Fibroblast of mammary gland (primary cell): ENCODE measurements around the gene SF1.

ENCODE experiments used
- DNase-seq: peaks from one replicate; pipeline ENCODE4 v3.0.0-alpha.2; 2010; ENCODE audit warnings: low read depth
- H3K4me3 ChIP-seq: 2 replicates; pipeline ENCODE4 v1.5.1; 2011; ENCODE audit warnings: low read depth, mild to moderate bottlenecking, low read length, moderate library complexity; ENCODE audit not compliant: control insufficient read depth
- TF ChIP-seq, protein P1 (sequence below): conservative IDR thresholded peaks from 2 replicates; pipeline ENCODE4 v1.5.1; 2011; ENCODE audit warnings: low read depth, low read length, inconsistent platforms; ENCODE audit not compliant: control insufficient read depth, insufficient read depth

Gene SF1

GRCh38 chr11:64805481-64805880, 27.1 kb upstream of the SF1 start:
- H3K4me3 ChIP-seq: no peak overlapping the region
- no peak for DNase-seq
- TF ChIP-seq, protein P1, sequence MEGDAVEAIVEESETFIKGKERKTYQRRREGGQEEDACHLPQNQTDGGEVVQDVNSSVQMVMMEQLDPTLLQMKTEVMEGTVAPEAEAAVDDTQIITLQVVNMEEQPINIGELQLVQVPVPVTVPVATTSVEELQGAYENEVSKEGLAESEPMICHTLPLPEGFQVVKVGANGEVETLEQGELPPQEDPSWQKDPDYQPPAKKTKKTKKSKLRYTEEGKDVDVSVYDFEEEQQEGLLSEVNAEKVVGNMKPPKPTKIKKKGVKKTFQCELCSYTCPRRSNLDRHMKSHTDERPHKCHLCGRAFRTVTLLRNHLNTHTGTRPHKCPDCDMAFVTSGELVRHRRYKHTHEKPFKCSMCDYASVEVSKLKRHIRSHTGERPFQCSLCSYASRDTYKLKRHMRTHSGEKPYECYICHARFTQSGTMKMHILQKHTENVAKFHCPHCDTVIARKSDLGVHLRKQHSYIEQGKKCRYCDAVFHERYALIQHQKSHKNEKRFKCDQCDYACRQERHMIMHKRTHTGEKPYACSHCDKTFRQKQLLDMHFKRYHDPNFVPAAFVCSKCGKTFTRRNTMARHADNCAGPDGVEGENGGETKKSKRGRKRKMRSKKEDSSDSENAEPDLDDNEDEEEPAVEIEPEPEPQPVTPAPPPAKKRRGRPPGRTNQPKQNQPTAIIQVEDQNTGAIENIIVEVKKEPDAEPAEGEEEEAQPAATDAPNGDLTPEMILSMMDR: no peak

DNA sequence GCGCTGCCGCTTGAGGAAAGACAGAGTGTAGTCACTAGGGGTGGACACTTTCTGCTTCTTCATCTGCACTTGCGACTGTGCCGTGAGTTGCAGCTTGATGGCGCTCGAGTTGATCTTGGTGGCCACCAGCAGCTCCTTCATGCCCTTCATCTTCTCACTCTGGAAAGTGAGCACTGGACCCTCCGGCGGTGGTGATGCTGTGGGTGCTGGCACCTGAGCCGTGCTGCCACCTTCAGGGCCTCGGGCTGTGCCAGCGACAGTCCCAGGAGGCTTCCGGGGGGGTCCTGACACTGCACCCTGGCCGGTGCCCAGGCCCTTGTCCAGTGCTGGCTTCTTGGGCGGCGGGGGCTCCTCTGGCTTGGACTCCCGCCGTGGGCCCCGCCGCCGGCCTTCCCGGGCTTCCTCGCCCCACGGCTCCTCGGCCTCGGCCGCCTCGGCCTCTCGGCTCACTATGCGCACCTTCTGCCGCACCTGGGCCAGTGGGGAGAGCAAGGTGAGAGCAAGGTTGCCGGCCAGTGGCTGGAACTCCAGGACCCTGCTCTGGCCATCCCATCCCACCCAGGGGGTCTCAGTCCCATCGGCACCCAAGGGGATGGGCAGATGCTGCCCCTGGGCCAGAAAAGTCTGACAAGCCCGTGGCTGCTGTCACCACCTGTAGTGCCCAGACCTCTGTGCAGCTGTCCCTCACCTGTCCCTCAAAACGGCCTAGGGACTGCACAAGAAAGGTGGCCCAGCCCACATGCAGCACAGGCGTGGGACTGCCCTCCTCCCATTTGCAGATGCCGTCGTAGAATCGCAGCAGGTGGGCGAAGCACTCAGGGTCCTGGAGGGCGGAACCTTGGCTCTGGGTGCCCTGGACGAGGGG, 26.2 kb upstream of the SF1 start:
- TF ChIP-seq, protein P1: no peak
- no peak overlapping the region for H3K4me3 ChIP-seq
- DNase-seq: no peak

GRCh38 chr11:64803846-64804345, 25.6 kb upstream of the SF1 start:
- TF ChIP-seq, protein P1: no peak
- no peak for DNase-seq
- peak overlapping the region; percentile 51 for H3K4me3 ChIP-seq

GRCh38 chr11:64803158-64803845, 25.0 kb upstream of the SF1 start, which contains the start of gene MAP4K2:
TSS of gene MAP4K2 (minus strand) at chr11:64803214. CDS start at chr11:64803149, 65 bp downstream.
- TF ChIP-seq, protein P1: no peak
- H3K4me3 ChIP-seq: peak within 1 kb of the TSS; percentile 51
- peak; percentile 72 for DNase-seq

DNA sequence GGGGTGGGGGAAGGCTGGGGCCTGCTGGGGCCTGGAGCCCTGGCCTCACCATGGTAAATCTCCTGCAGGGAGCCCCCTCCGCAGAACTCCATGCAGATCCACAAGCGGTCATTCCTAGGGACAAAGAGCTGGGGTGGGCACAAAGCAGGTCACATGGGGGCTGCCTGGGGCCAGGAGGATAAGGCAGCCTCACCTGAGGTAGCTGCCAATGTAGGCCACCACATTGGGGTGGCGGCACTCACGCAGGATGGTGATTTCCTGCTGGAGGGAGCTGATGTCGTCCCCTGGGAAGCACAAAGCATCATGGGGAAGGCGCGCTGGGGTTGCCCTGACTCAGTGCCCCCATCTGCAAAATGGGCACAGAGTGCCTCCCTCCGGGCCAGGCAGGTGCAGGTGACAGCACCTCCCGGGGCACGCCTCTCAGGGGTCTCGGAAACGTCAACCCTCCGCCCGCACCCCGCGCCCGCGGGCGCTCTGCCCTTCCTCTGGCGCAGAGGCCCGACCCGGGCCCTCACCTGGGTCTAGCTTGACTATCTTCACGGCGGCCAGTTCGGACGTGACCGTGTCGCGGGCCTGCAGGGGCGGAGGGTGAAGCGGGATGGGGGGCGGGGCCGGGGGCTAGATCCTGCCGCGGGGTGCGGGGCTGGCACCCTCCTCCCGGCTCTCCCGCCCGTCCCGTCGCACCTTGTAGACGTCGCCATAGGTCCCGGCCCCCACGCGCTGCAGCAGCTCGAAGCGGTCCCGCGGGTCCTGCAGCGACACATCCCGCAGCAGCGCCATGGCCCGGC, 24.2 kb upstream of the SF1 start:
- peak overlapping the region; percentile 38 for H3K4me3 ChIP-seq
- no peak for DNase-seq
- TF ChIP-seq, protein P1: no peak
